NCI-H1930 (cell line): ENCODE data around the gene SF1.

ENCODE experiments used
- DNase-seq, 2 experiments: peaks; one replicate each; lab custom pipeline; 2025; lab: John Stamatoyannopoulos, UW

SF1 gene

DNA sequence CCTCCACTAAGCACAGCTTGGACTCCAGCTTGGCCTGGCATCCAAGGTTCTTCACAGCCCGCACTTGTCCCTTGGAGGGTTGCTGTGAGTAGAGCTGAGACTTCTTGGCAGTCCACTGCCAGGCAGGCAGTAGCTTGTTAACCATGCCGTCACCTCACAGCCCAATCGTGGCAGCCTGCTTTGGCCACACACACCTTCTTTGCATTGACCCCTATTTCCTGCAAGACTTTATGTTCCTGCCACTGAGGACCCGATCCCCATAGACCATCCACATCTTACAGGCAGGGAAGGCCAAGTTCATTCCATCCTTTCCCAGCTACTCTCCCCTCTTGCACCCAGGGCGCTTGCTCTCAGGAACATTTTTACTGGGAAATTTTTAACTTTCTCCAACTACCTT lies 16.1 kb downstream of the SF1 start:
- no peak for DNase-seq

DNA sequence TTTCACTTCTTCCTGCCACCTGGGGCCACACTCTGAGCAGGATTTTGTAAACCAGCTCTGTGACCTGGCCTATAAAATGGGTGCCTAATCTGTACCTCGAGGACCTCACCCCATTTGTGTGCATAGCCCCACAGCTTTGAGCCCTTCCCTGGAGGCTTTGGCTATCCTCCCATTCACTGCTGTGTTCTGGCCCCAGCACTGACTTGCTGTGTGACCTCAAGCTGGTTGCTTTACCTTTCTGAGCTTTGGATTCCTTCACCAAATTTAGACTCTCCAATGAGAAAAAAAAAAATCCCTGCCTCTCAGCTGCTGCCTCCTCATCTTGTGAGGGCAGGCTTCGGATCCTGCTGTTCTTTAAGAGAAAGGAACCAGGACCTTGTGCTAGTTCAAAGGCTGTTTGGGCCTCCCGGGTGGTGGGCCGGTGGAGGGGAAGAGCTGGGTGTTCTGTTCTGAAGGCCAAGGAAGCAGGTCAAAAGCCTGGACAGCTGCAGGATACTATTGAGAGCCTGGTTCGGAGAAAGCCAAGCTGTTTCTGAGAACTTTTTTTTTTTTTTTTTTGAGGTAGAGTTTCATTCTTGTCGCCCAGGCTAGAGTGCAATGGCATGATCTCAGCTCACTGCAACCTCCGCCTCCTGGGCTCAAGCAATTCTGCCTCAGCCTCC lies 17.5 kb downstream of the SF1 start:
- DNase-seq, result no peak

DNA sequence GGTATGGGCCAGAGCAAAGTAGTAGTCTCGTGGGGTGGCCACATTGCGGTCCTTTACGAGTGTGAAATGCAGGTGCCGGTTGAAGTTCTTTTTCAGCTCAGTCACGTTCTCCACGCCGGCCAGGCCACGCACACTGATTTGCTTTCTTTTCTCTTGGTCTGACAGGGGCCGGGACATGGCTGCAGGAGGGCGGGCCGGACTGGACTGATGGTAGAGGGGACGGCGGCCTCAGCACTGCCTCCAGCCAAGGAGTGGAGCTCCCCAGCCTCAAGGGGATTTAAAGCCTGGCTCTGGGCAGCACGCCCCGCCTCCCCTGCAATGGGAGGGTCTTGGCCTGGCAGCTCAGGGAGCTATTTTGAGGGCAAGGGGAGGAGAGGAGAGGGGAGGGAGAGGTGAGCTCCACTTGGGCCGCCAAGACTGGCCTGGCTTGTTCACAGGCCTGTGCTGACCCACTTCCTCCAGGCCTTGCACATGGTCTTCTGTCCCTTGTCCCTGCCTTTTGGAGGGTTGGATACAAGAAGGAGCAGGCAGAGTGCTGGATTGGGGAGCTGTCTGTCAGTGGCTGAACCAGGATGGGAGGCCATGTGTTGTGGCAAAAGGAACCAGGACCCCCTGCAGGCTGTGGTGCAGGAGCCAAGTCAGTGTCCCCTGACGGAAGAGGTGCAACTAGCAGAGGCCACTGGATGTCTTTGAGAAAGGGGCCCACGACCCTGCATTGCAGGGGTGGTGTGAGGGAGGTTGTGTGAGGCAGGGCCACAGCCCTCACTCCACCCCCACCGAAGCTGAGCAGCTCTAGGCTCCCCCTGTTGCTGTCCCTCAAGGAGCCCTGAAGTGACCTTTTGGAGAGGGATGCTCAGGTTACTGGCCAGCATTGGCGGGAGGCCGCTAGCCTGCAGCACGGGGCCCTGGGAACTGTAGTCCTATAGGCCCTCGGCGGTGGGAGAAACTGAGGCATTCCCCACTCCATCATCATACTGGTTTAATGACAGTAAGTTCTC lies 18.3 kb downstream of the SF1 start, which contains the start of gene PYGM:
Gene PYGM (minus strand): TSS at position 253 of the 998 bp plus-strand sequence. CDS start 76 bp downstream, at position 177.
- DNase-seq, result no peak

DNA sequence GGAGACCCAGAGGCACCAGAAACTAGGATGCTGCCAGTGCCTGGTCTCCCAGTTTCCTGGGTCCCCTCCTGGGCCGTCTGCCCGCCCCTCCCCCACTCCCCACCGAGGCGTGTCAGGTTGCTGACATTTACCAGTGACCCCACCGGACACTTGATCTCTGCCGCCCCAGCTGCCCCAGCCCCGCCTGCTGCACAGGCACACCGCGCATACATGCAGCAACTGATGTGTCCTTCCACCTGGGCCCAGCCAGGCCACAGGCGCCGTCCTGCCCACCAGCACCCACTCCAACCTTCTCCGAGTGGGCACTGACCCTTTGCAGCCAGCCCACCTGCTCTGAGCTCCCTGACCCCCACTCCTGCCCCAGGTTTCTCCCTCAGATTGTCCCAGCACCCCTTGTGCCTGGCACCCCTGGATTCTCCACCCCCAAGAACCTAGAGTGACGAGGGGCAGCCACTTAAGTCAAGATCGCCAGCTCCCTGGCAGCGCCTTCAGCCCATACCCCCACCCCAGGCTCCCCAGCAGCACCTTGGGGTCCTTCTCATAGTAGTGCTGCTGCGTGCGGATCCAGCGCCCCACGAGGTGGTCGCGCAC lies 19.1 kb downstream of the SF1 start:
- DNase-seq, result no peak

DNA sequence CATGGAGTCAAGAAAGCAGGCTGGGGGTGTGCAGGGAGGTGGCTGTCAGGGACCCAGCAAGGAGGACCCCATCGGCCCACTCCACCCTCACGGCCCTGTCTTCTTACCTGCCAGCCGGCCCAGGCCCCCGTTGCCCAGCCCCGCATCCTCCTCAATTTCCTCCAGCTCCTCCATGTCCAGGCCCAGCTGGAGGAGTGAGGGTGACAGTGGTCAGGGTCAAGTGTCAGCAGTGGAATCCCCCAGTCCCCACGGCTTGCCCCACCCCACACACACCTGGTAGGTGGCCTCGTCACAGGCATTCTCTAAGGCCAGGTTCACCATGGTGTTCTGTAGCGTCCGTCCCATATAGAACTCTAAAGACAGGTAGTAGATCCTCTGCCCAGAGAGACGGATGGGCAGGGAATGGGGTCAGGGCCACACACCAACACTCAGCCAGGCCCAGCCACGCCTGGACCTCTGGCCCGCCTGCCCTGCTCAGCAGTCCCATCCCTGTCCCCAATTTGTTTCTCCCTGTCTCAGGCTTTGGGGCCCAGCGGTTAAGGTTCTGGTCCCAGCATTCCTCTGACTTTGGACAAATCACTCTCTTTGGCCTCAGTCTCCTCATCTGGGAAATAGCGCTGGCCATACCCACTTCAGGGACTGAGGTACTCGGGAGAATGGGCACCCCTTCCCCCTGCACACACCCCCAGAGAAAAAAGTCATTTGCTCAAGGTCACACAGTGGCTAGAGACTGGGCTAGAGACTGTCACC lies 19.8 kb downstream of the SF1 start:
- DNase-seq, result no peak

DNA sequence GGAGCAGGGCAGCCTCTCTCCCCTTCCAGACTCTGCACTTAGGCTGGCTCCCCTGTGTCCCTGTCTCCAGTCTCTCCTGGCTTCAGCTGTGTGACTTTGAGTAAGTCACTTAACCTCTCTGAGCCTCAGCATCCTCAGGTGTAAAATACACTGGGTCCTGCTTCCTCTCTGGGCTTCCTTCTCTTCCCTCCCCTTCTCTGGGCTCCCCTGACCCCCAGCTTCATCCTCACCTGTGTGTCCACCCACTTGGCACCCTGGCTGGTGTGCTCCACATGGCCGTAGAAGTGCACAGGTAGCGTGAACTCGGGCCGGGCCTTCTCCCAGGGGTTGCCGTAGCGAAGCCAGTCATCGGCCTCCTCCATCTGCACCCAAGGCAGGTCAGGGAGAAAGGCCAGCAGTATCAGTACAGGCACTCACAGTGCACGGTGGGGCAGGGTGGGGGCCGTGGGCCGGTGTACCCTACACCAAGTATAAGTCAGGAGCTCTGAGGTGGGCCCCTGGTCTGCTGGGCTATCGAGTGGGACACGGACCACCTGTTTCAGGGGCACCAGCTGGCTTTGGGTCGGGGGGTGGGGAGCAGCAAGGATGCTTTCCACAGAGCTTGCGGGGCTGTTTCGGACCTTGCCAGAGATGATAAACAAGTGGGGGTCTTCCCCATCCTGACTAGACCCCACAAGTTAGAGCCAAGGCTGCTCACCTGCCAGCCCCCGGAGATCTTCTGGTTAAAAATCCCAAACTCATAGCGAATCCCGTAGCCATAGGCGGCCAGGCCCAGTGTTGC lies 20.6 kb downstream of the SF1 start:
- no peak for DNase-seq

DNA sequence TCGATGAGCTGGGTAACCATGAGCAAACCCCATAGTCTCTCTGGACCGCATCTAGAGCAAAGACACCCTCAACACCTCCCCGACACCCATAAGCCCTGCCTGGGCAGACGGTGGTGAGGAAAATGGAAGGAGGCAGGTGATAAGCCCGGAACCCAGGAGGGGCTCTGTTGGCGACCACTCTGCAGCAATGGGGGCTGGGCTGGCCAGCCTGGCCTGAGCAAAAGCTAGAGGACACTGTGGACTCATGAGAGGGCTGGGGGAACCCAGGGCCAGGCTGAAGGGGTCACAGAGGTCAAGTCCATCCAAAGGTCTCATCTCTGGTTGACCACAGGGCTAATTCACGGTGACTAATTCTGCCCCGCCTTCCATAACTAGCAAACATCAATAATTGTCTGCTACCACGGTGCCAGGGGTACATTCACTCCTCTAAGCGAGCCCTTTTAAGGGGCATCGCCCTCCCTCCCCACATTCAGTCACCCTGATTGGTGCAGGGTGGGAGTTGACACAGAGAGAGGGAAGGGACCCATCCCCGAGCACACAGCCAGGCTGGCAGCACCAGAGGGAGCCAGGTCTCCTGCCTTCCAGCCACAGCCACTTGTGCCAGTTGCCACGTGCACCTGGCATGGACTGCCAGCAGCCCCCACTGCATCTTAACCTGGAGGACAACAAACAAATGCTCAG lies 22.5 kb downstream of the SF1 start:
- no peak for DNase-seq

DNA sequence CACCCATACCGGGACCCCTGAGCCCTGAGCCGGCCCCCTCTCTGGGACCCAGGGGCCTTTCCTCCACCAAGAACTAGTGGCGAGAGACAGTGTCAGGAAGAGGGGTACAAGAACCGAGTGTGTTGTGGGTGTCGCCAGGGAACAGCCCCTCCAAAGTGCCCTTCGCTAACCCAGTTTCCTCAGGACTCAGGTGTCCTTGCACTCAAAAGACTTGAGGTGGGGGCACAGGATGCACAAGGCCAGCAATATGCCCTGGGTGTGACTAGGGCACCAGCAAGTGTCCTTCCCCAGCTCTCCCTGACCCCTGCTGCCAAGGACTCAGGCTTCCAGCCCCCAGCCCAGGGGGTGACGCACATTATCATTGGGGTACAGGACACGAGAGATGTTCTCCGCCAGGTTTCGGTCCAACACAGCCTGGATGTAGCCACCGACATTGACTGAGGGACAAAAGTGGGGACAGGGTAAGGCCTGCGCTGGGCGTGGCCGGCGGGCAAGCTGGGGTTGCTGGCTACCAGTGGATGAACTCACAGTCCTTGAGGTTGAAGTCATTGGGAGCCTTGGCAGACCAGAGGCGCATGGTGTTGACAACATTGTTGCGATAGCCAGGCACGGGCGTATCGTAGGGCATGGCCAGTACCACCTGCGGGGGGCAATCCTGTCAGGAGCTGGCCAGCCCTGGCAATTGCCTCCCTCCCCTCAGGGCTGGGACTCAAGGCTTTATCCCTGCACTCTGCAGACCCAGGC lies 23.3 kb downstream of the SF1 start:
- no peak for DNase-seq

DNA sequence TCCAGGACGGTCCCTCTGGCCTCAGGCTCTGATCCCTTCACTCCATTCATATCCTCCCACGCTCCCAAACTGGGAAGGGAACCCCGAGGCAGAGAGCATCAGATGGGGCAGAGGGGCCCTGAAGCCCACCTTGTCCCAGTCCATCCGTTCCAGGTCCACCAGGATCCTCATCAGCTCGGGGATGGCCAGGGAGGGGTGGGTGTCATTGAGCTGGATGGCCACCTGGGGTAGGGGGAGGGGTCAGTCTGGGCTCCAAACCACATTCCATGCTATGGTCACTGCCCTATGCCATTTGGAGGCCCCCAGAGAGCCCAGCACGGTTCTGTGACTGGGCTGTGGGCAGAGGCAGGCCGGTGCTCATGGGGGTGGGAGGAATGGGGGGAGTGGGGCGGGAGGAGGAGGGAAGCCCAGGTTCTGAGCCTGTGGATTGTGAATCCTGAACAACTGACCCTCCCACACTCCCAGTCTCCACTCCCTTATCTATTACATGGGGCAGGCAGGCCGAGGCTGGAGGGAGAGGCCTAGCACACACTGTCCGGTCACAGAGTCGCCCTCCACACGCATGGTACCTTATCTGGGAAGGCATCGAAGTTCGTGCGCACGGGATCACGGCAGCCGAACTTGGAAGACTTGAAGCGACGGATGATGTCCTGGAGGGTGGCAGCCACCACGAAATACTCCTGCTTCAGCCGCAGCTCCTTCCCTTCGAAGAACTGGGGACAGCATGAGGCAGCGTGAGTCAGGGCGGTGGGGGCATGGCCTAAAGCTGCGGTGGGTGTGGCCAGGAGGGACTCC lies 24.0 kb downstream of the SF1 start:
- DNase-seq, result no peak

DNA sequence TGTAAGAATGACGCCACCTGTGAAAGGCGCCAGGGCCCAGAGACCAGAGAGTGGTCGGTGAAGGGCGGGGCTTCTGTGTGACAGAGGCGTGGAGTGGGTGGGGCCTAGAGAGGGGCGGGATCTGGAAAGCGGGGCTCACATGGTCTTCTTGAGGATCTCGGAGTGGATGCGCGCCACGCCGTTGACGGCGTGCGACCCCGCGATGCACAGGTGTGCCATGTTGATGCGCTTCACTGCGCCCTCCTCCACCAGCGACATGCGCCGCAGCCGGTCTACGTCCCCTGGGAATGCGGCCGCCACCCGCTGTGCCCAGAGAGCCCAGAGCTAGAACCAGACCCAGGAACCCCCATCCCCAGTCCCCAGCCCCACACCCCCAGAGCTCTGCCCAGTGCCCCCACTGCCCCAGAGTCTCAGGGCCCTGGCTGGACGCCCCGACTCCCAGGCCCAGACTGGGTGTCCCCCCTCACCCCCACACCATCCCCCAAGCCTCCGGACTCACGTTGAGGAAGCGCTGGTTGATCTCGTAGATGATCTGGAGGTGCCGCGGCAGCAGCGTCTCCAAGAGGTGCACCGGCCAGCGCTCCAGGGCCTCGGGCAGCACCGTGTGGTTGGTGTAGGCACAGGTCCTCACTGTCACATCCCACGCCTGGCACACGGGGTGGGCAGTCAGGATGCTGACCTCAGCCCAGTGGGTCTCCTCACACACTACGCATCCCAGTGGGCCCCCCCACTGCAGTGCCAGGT lies 24.8 kb downstream of the SF1 start:
- DNase-seq, result no peak

DNA sequence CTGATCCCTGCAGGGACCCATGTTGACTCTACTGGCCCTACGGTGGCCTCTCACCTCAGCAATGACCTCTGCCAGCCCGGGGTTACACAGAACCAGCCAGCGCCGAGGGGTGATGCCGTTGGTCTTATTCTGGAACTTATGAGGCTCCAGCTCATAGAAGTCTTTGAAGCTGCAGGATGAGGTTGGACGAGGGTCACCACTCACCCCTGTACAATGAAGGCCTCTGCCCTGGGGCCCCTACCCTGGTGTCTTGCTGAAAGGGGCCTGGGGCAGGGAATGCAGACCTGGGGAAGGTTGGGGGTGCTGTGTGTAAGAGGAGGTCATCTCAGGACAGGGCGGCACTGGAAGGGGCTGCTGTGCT lies 25.3 kb downstream of the SF1 start:
- DNase-seq, result no peak

DNA sequence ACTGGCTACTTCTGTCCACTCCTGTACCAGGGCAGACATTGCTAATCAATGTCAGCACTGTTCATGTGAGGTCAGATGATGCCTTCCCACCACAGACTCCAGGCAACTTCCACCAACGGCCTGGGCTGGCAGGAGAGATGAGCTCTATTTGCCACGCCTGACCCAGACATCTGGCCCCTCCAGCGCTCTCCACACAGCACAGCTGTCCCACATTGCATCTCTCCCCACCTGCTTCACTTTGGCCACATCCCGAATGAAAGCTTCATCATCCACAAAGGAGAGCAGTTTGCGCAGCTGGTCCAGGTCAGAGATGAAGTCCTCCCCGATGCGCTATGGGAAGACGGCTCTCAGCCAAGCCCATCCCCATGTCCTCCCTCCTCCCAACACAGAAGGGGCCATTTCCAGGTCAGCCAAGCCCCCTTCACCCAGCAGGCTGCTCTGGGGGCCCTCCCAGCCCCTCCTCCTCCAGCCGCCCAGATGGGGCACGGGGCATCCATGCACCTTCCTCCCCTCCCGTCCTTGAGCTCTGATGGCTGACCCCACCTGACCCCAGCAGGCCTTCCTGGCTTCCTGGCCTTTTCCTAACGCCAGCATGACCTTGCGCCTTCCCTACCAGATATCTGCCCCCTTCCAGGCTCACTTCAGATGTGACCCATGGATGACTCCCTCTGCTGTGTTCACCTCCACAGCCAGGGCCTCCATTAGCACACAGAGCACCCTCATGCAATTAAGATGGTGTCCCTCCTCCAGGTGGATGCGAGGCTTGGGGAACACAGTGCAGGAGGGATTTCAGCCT lies 26.0 kb downstream of the SF1 start:
- DNase-seq, result no peak

DNA sequence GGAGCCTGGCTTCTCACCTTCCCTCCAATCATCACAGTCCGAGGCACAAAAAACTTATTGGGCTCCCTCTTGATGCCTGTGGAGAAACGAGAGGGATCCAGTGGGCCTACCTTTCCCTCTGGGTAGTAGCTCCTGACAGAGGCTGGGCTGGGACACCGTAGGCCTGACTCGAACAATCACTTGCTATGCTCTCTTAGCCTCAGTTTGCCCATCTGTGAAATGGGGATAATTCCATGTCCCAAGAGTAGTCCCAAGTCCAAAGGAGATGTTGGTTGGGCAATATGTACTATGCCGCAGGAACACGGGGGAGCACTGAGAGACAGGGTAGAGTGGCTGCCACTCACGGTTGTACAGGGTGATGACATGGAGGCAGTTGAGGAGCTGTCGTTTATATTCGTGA lies 26.8 kb downstream of the SF1 start:
- no peak for DNase-seq

DNA sequence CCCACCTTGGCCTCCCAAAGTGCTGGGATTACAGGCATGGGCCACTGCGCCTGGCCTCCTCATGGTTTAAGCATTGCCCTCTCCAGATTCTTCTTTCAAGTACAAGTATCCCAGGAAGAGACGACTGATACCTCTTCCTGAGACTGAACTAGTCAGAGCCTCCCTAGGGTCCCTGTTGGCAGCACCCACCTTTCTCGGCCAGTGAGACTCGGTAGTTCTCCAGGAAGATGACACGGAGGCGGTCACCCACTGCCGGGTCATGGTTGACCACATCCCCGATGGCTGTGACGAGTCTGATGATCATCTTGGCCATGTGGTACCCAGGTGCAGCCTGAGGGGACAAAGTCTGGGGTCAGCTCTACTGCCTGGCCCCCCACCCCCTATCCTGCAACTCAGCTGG lies 27.2 kb downstream of the SF1 start:
- DNase-seq, result no peak

DNA sequence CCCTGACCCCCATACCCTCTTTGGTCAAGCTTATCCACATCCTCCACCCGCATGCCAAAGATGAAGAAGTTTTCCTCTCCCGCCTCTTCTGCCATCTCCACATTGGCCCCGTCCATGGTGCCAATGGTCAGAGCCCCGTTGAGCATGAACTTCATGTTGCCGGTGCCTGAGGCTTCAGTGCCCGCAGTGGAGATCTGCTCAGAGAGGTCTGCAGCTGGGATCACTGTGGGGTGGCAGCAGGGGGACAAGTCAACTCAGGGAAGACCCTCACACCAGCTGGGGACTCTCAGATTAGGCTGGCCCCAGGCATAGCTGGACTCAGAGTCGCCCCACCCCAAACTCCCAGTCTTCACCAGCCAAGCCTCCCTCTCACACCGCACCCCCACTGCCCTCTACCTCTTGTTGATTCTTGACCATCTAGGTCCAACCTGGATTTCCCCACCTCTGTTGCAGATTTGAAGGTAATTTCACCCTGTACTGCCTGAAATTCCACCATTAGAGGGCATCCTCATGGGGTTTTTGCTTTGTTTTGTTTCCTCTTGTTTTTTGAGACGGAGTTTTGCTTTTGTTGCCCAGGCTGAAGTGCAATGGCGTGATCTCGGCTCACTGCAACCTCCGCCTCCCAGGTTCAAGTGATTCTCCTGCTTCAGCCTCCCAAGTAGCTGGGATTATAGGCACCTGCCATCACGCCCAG lies 27.8 kb downstream of the SF1 start:
- DNase-seq, result no peak

DNA sequence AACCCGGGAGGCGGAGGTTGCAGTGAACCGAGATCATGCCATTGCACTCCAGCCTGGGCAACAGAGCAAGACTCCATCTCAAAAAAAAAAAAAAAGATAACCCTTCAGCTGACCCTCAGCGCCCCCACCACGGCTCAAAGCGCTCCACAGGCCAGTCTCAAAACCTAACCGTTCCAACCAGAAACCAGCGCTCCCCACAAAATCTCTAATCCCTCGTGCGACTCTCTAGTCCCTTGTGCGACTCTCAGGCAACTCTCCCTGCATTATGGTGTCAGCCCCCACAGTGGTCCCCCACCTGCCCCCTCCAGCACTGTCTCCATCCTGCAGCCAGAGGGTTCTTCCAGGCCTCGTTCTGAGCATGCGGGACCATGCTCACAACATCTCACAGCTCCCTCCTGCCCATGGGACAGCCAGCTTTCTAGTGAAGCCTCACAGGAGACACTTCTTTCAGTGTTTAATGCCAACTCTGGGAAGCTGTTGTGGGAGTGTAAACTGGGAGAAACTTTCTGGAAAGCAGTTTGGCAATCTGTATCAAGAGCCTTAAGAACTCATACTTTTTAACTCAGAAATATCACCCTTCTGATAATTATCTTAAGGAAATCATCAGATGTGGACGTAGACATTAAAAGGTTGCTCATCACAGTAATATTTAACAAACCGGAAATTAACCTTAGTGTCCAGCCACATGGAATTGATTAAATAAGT lies 30.2 kb downstream of the SF1 start:
- no peak for DNase-seq
